HEK293T (cell line): Measurements from ENCODE around the gene TMEM119.

Source experiments
- ARNT ChIP-seq: fragments of 450-650 bp; IDR thresholded peaks from 2 replicates; pipeline ENCODE4 v1.6.1; 2017; ENCODE audit warnings: mild to moderate bottlenecking
- BHLHE40 ChIP-seq: fragments of 450-650 bp; IDR thresholded peaks from 2 replicates; pipeline ENCODE4 v1.6.1; 2016; ENCODE audit warnings: mild to moderate bottlenecking, moderate library complexity, borderline replicate concordance
- FOXA1 ChIP-seq: fragments of 450-650 bp; IDR thresholded peaks from 2 replicates; pipeline ENCODE4 v1.6.1; 2016; ENCODE audit warnings: mild to moderate bottlenecking
- FOXK2 ChIP-seq: fragments of 450-650 bp; IDR thresholded peaks from 2 replicates; pipeline ENCODE4 v1.6.1; 2016; ENCODE audit warnings: mild to moderate bottlenecking
- FOXM1 ChIP-seq: fragments of 450-650 bp; IDR thresholded peaks from 2 replicates; pipeline ENCODE4 v1.6.1; 2017; ENCODE audit warnings: mild to moderate bottlenecking, borderline replicate concordance
- HDGF ChIP-seq: fragments of 450-650 bp; IDR thresholded peaks from 2 replicates; pipeline ENCODE4 v1.6.1; 2017; ENCODE audit warnings: antibody characterized with exemption, borderline replicate concordance
- LEF1 ChIP-seq: fragments of 450-650 bp; IDR thresholded peaks from 2 replicates; pipeline ENCODE4 v1.6.1; 2017; ENCODE audit warnings: mild to moderate bottlenecking, borderline replicate concordance
- NFRKB ChIP-seq: fragments of 450-650 bp; IDR thresholded peaks from 2 replicates; pipeline ENCODE4 v1.6.1; 2016; ENCODE audit warnings: mild to moderate bottlenecking, moderate library complexity
- SP1 ChIP-seq: fragments of 450-650 bp; IDR thresholded peaks from 2 replicates; pipeline ENCODE4 v1.6.1; 2017
- SUZ12 ChIP-seq: fragments of 450-650 bp; IDR thresholded peaks from 2 replicates; pipeline ENCODE4 v1.6.1; 2016; ENCODE audit warnings: mild to moderate bottlenecking
- TARDBP ChIP-seq: fragments of 450-650 bp; IDR thresholded peaks from 2 replicates; pipeline ENCODE4 v1.6.1; 2016
- ZNF384 ChIP-seq: fragments of 450-650 bp; IDR thresholded peaks from 2 replicates; pipeline ENCODE4 v1.6.1; 2016

GRCh38 chr12:108583991-108584390 is 13.9 kb downstream of the TMEM119 start:
- TF ChIP-seq TARDBP (no peak), SP1 (no peak), ARNT (no peak), NFRKB (no peak), BHLHE40 (no peak), FOXM1 (no peak), FOXK2 (no peak), HDGF (no peak), LEF1 (no peak), SUZ12 (no peak), FOXA1 (no peak), ZNF384 (no peak)
